ENCODE data around the gene PPP3CA.

Gene PPP3CA

DNA sequence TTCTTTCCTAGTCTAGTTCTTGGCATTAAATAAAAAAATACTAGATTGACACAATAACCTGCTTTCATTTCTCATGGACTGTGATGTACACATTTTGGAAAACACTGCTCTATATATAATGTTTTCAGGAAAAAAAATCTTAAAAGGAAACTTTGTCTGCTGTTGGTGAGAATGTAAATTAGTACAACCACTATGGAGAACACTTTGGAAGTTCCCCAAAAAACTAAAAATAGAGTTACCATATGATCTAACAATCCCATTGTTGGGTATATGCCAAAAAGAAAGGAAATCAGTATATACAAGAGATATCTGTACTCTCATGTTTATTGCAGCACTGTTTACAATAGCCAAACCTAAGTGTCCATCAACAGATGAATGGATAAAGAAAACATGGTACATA, 202.3 kb downstream of the PPP3CA start:
- TF ChIP-seq CTCF (IDR thresholded peaks at IDR 0.05; ENCODE audit: insufficient read depth, low read depth, low read length, missing control alignments), result no peak
- H3K4me3 ChIP-seq (ENCODE audit: low read length), result no peak overlapping the region
- no peak for DNase-seq (ENCODE audit: low read depth)

- no peak for DNase-seq (ENCODE audit: low read depth)
- no peak overlapping the region for H3K4me3 ChIP-seq (ENCODE audit: low read length)
- TF ChIP-seq CTCF (IDR thresholded peaks at IDR 0.05; ENCODE audit: insufficient read depth, low read depth, low read length, missing control alignments), result no peak
Observed at GRCh38 chr4:101142259-101142658, 205.1 kb downstream of the PPP3CA start.

- H3K4me3 ChIP-seq (ENCODE audit: low read length), result no peak overlapping the region
- DNase-seq (ENCODE audit: low read depth), result no peak
- no peak for TF ChIP-seq CTCF (IDR thresholded peaks at IDR 0.05; ENCODE audit: insufficient read depth, low read depth, low read length, missing control alignments)
Observed at GRCh38 chr4:101141855-101142254, 205.5 kb downstream of the PPP3CA start.

DNA sequence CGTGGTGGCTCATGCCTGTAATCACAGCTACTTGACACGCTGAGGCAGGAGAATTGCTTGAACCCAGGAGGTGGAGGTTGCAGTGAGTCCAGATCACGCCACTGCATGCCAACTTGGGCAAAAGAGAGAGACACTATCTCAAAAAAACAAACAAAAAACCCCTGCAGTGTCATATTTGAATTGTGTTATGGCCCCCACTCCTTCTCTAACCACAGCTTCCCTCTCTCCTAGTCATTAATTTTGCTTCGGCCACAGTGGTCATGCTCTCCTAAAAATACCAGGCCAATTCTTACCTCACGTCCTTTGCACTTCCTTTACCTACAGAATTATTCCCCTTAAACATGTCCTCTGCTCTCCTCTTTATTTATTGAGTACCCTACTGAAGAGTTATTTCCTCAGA, 206.1 kb downstream of the PPP3CA start:
- DNase-seq (ENCODE audit: low read depth), result no peak
- no peak overlapping the region for H3K4me3 ChIP-seq (ENCODE audit: low read length)
- no peak for TF ChIP-seq CTCF (IDR thresholded peaks at IDR 0.05; ENCODE audit: insufficient read depth, low read depth, low read length, missing control alignments)

- no peak for TF ChIP-seq CTCF (IDR thresholded peaks at IDR 0.05; ENCODE audit: insufficient read depth, low read depth, low read length, missing control alignments)
- DNase-seq (ENCODE audit: low read depth), result peak; percentile 24
- H3K4me3 ChIP-seq (ENCODE audit: low read length), result no peak overlapping the region
Observed at GRCh38 chr4:101140228-101140627, 207.1 kb downstream of the PPP3CA start.

DNA sequence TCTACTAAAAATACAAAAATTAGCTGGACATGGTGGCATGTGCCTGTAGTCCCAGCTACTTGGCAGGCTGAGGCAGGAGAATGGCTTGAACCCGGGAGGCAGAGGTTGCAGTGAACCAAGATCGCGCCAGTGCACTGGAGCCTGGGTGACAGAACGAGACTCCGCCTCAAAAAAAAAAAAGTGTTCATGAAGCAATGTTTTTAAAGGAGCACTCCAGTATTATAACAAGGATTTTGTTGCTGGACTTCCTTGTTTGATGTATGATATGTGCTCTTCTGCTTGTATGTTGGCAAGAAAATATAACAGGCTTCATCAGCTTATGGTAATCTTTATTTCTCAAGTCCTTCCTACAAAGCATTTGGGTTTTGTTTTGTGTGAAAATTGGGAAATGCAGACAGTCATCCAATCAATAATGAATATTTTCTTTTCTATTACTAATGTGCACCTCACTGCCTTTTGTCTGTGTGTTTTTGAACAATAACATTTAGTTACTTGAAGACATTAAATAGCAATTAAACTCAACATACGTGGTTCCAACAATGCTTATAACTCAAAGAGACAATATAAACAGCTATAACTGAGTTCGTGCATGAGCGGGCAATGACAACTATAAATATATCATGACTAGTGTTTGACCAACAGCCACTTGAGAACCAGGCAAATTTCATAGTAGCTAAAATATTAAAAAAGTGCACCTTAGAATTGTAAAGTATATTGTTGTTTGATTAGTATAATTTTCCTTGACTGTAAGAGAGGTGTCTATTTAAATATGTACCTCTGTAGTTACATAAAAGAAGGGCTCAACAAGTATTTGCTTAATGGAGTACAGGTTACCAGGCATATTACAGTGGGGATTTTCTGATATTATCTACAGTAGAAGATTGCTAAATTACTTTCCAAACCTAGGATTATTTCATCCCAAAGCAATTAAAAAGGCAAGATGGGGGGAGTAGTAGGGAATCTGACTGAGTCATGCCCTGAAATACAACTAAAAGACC, 210.7 kb downstream of the PPP3CA start:
- TF ChIP-seq CTCF (IDR thresholded peaks at IDR 0.05; ENCODE audit: insufficient read depth, low read depth, low read length, missing control alignments), result no peak
- no peak for DNase-seq (ENCODE audit: low read depth)
- no peak overlapping the region for H3K4me3 ChIP-seq (ENCODE audit: low read length)

Data from epithelial cell of esophagus (primary cell).